Amygdala (tissue), 56 donors: ENCODE data around the gene RARG.
"Not testable (repeated sequence)": the region's sequence is repeated elsewhere in the genome, so short reads cannot be mapped to it uniquely, and the experiment has no call there.

ENCODE experiments used
- DNase-seq, 56 donors: peaks; one replicate each; lab custom pipeline; 2025; lab: John Stamatoyannopoulos, UW

Gene RARG

GRCh38 chr12:53178803-53179202 is 53.2 kb downstream of the RARG start:
- DNase-seq: not testable (repeated sequence)

- not testable (repeated sequence) for DNase-seq
Observed at GRCh38 chr12:53177447-53177846, 54.6 kb downstream of the RARG start.

GRCh38 chr12:53176750-53177149 is 55.3 kb downstream of the RARG start:
- DNase-seq: no peak

GRCh38 chr12:53174881-53175491 is 57.0 kb downstream of the RARG start:
- no peak for DNase-seq

- no peak for DNase-seq
Observed at GRCh38 chr12:53173085-53173715, 58.8 kb downstream of the RARG start.

GRCh38 chr12:53172352-53172751 is 59.7 kb downstream of the RARG start:
- DNase-seq: no peak

GRCh38 chr12:53171725-53172329 is 60.2 kb downstream of the RARG start:
- DNase-seq: no peak

GRCh38 chr12:53170876-53171724 is 60.9 kb downstream of the RARG start:
- no peak for DNase-seq

GRCh38 chr12:53170215-53170614 is 61.8 kb downstream of the RARG start:
- DNase-seq: no peak

GRCh38 chr12:53169644-53170043 is 62.4 kb downstream of the RARG start:
- no peak for DNase-seq

- no peak for DNase-seq
Observed at GRCh38 chr12:53166837-53167236, 65.2 kb downstream of the RARG start.

GRCh38 chr12:53163008-53163407 is 69.0 kb downstream of the RARG start:
- not testable (repeated sequence) for DNase-seq

GRCh38 chr12:53161119-53161911 is 70.7 kb downstream of the RARG start:
- DNase-seq: no peak

GRCh38 chr12:53160673-53161072 is 71.3 kb downstream of the RARG start:
- DNase-seq: no peak
